Tibial nerve (tissue), 4 donors: ENCODE measurements around the gene ZNF513.

Source experiments
- EP300 ChIP-seq, 2 donors: sonication (generic); formaldehyde crosslinking; IDR thresholded peaks; one replicate each; pipeline ENCODE4 v1.6.1; 2017; ENCODE audit warnings: antibody characterized with exemption in 2 of 2, mild to moderate bottlenecking in 1 of 2
- POLR2A ChIP-seq, 2 donors: fragments of 450-650 bp; IDR thresholded peaks; one replicate each; pipeline ENCODE4 v1.6.1; 2017; ENCODE audit warnings: antibody characterized with exemption in 2 of 2, mild to moderate bottlenecking in 2 of 2, moderate library complexity in 2 of 2
- TF ChIP-seq, protein P1 (sequence below), 5 experiments: fragments of 200-600 bp in 3 of 5; fragments of 450-650 bp in 2 of 5; sonication (generic) in 3 of 5; IDR thresholded peaks; one replicate each; pipeline ENCODE4 v1.5.1; 2016 to 2019; ENCODE audit warnings: antibody characterized with exemption in 5 of 5, mild to moderate bottlenecking in 3 of 5, moderate library complexity in 2 of 5

DNA sequence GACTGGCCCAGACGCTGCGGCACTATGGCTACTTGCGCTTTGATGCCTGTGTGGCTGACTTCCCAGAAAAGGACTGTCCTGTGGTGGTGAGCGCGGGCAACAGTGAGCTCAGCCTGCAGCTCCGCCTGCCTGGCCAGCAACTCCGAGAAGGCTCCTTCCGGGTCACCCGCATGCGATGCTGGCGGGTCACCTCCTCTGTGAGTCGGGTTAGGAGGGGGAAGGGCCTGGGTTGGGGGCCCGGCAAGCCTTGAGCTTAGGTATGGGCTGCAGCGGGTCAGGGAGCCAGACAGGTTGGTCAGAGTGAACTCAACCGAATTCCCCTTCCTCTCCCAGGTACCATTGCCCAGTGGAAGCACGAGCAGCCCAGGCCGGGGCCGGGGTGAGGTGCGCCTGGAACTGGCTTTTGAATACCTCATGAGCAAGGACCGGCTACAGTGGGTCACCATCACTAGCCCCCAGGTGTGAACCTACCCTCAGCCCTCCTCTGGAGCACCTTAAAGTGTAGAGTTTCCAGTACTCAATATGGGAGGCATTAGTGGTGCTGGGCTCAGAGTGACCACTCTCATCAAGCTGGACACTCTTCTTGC, 4.9 kb downstream of the ZNF513 start:
- TF ChIP-seq, protein P1, sequence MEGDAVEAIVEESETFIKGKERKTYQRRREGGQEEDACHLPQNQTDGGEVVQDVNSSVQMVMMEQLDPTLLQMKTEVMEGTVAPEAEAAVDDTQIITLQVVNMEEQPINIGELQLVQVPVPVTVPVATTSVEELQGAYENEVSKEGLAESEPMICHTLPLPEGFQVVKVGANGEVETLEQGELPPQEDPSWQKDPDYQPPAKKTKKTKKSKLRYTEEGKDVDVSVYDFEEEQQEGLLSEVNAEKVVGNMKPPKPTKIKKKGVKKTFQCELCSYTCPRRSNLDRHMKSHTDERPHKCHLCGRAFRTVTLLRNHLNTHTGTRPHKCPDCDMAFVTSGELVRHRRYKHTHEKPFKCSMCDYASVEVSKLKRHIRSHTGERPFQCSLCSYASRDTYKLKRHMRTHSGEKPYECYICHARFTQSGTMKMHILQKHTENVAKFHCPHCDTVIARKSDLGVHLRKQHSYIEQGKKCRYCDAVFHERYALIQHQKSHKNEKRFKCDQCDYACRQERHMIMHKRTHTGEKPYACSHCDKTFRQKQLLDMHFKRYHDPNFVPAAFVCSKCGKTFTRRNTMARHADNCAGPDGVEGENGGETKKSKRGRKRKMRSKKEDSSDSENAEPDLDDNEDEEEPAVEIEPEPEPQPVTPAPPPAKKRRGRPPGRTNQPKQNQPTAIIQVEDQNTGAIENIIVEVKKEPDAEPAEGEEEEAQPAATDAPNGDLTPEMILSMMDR (IDR thresholded peaks at IDR 0.05): no peak
- TF ChIP-seq POLR2A (IDR thresholded peaks at IDR 0.05) (no peak), EP300 (IDR thresholded peaks at IDR 0.05) (no peak)
